ENCODE measurements around the gene TEAD1. TPM values are rescaled to one million over a fixed set of nuclear protein-coding genes. Genes with fewer than 3 reads are reported as not detected.

TEAD1 gene
- total and polyA plus RNA-seq, 2 experiments from 2014 or later, result 45.9 to 105 TPM

DNA sequence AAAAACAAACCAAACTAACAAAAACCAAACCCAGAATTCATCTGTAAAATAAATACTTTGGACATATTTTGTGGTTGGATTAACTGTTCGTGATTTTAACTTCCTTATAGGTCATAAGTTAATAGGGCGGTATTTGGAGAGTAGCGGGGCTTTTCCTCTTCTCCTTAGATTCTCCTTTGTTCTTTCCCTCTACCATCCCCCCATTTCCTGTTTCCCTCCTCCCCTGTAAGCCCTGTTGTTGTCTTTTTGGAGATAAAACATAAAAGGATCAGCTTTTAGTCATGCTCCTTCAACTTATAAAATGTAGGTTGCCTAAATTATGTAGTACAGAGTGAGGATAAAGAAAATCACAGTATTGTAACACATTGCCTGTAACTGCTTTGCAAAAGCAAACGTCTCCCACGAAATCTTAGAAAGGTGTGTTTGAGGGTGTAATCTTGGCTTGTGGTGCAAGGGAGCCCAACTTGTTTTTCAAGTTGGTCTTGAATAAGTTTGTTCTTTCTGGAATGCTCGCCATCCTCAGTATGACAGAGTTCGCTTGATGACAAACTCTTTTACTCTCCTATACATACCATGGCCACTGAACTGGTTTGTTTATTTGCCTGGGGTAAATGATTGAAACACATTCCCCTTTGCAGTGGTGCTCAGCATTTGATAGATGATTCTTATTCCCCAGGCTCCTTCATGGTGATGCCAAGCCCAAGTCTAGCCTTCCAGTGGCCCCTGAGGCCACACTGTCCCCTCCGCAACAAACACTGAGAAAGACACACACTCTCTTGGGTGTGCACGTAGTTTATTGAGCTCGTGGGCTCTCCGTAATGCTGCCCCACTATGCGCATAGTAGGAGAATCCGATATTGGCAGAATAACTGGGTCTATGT lies 49.4 kb downstream of the TEAD1 start:
- Histone ChIP-seq H3K27ac (peak overlapping the region; percentile 12), H3K36me3 (no peaks in the 10 kb centered on the region), H3K4me3 (no peak overlapping the region), H3K9me3 (ENCODE audit: low read depth) (no peaks in the 10 kb centered on the region), H3K4me1 (ENCODE audit: low read depth) (peaks cover 40% of the 10 kb centered on the region), H3K27me3 (no peaks in the 10 kb centered on the region)
- peak in 1 of 2 donors; percentile 36 for DNase-seq (ENCODE audit: low read depth in 1 of 2, low spot score in 1 of 2)
- TF ChIP-seq, protein P1, sequence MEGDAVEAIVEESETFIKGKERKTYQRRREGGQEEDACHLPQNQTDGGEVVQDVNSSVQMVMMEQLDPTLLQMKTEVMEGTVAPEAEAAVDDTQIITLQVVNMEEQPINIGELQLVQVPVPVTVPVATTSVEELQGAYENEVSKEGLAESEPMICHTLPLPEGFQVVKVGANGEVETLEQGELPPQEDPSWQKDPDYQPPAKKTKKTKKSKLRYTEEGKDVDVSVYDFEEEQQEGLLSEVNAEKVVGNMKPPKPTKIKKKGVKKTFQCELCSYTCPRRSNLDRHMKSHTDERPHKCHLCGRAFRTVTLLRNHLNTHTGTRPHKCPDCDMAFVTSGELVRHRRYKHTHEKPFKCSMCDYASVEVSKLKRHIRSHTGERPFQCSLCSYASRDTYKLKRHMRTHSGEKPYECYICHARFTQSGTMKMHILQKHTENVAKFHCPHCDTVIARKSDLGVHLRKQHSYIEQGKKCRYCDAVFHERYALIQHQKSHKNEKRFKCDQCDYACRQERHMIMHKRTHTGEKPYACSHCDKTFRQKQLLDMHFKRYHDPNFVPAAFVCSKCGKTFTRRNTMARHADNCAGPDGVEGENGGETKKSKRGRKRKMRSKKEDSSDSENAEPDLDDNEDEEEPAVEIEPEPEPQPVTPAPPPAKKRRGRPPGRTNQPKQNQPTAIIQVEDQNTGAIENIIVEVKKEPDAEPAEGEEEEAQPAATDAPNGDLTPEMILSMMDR (IDR thresholded peaks at IDR 0.05; ENCODE audit: low read depth, low read length), result no peak

DNA sequence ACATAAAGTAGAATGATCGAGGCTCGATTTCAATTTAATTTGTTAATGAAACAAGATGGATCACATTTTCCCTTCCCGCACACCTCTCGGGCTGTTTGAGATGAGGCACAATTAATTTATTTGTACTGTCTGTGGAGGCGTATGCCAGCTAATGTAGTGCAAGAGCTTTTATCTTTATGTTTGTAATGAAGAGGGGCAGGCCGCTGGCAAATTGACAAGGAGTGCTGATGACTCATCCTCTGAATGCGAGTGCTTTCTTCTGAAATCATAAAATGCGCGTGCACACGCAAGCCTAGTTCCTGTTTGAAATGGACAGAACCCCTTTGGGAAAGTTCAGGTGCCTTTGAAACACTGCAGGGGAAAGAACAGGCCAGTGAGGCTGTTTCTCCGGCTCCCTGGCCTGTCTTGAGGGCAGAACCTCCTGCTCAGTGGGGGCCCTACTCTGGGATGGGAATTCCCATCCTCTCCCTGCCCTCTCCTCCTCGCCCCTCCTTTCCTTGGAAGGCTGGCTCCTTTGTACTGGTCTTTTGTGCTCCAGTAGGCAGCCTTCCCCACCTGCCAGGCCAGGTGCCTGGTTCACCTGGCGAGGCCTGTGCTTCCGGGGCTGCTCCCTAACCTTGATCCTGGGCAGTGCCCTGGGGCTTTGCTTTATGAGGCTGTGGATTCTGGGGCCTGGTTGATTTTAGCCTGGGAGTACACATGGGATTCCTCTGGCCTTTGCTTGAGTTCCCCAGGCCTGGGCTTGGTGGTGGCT lies 50.3 kb downstream of the TEAD1 start:
- peaks cover 32% of the 10 kb centered on the region for H3K4me1 ChIP-seq (ENCODE audit: low read depth)

DNA sequence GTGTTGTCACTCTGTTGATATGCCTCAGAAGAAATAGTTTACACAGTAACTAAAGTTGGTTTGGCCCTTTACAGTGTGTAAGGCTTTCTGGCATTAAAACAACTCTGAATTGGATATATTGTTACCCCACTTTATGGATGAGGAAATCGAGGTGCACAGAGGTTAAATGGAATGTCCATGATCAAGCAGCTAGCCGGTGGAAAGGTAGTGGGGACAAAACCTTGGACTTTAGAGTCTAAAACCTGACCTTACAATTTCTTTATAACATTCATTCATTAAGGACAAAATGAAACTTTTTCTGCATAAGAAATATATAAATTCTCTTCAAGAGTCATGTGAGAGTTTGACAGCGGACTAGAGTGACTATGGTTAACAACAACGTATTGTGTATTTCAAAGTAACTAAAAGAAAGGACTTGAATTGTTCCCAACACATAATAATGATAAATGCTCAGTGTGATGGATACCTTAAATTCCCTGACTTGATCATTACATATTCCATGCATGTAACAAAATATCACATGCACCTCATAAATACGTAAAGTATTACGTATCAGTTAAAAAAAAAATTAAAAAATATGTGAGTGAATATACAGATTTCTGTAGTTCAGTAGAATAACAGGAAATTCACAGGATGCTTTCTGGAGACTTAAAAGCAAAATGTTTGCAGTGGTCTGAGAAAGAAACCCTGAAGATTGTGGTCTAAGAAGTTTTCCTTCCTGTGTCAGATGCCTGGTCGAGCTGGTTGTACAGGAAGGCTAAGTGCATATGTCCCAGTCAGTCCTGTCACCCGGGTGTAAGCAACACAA lies 51.0 kb downstream of the TEAD1 start:
- H3K27ac ChIP-seq, result peak overlapping the region; percentile 12
- no peak overlapping the region for H3K4me3 ChIP-seq

More for the DNA sequence above, 50.3 kb downstream of the TEAD1 start:
- TF ChIP-seq, protein P1 (IDR thresholded peaks at IDR 0.05; ENCODE audit: low read depth, low read length), result no peak
- Histone ChIP-seq H3K36me3 (no peaks in the 10 kb centered on the region), H3K4me3 (no peak overlapping the region), H3K9me3 (ENCODE audit: low read depth) (no peaks in the 10 kb centered on the region), H3K27ac (peak overlapping the region; percentile 12), H3K27me3 (no peaks in the 10 kb centered on the region)
- DNase-seq (ENCODE audit: low read depth in 1 of 2, low spot score in 1 of 2), result peak in 1 of 2 donors; percentile 96

DNA sequence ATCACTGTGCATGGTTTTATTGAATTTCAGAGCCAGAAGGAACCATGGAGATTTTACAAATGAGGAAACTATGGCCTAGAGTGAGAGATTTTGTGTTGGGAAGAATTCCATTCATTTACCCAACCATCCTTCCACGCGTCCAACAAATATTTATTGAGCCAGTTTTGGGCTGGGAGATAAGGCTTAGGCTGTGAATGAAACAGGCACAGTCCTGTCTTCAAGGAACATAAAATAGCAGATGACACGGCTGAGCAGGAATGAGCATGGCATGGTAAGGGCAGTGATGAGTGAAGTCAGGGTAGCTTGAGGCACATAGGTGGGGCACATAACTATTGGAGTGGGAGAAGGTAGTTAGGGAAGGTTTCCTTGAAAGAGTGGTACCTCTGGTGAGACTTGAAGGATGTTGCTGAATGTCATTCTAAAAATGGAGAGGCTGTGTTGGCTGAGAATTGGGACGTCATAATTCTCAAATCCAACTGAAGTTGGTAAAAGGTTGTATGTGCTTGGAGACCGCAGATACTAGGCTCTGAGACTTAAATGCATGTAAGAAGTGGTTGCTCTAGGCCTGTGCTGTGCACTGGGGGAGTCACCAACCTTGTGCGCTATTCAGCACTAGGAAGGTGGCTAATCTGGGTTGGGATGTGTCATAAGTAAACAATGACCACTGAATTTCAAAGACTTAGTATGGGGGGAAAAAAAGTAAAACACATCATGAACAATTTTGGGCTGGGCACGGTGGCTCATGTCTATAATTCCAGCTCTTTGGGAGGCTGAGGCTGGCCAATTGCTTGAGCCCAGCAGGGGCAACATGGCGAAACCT lies 51.9 kb downstream of the TEAD1 start:
- TF ChIP-seq, protein P1 (IDR thresholded peaks at IDR 0.05; ENCODE audit: low read depth, low read length), result no peak
- no peaks in the 10 kb centered on the region for H3K27me3 ChIP-seq
- no peak overlapping the region for H3K4me3 ChIP-seq
- H3K9me3 ChIP-seq (ENCODE audit: low read depth), result no peaks in the 10 kb centered on the region
- DNase-seq (ENCODE audit: low read depth in 1 of 2, low spot score in 1 of 2), result peak in 1 of 2 donors; percentile 55
- H3K36me3 ChIP-seq, result no peaks in the 10 kb centered on the region
- H3K27ac ChIP-seq, result no peak overlapping the region
- peaks cover 22% of the 10 kb centered on the region for H3K4me1 ChIP-seq (ENCODE audit: low read depth)

More for the DNA sequence above, 51.0 kb downstream of the TEAD1 start:
- Histone ChIP-seq H3K4me1 (ENCODE audit: low read depth) (peaks cover 30% of the 10 kb centered on the region), H3K9me3 (ENCODE audit: low read depth) (no peaks in the 10 kb centered on the region), H3K27me3 (no peaks in the 10 kb centered on the region), H3K36me3 (no peaks in the 10 kb centered on the region)
- TF ChIP-seq, protein P1 (IDR thresholded peaks at IDR 0.05; ENCODE audit: low read depth, low read length), result no peak
- peak in 1 of 2 donors; percentile 11 for DNase-seq (ENCODE audit: low read depth in 1 of 2, low spot score in 1 of 2)

All from cardiac muscle cell (in vitro differentiated cells and primary cell).